H1 (cell line): ENCODE results near the gene ARL14. TPM values are rescaled to one million over a fixed set of nuclear protein-coding genes. Genes with fewer than 3 reads are reported as not detected.

Experiments used
- CTCF ChIA-PET: fragments of 300-600 bp; sonication (Branson Sonifier 250); formaldehyde crosslinking; loops from one replicate; lab custom pipeline; 2021; ENCODE audit not compliant: partially characterized antibody; lab: Charles Lee
- POLR2A ChIA-PET: fragments of 300-600 bp; sonication (Branson Sonifier 250); formaldehyde crosslinking; loops from one replicate; lab custom pipeline; 2021; ENCODE audit warnings: inconsistent platforms; ENCODE audit not compliant: partially characterized antibody; lab: Charles Lee
- DNase-seq, 2 experiments: peaks; one replicate each; pipeline versions ENCODE4 v3.0.0 to v3.0.0-alpha.2; 2010 to 2022; ENCODE audit warnings: low spot score in 2 of 2, low read depth in 1 of 2, mixed read lengths in 1 of 2
- FAIRE-seq: peaks from 2 replicates; lab custom pipeline; 2011; peaks lifted over from hg19 to GRCh38; lab: Jason Lieb, UNC
- H2AFZ ChIP-seq: 2 replicates; pipeline ENCODE4 v1.8.1; 2012; ENCODE audit warnings: low read length, inconsistent platforms
- H2AK5ac ChIP-seq: 2 replicates; pipeline ENCODE4 v1.6.1; 2013; ENCODE audit warnings: low read depth, low read length
- H2BK120ac ChIP-seq: replicated peaks from 2 replicates; pipeline ENCODE3; 2013; ENCODE audit warnings: low read depth, low read length, inconsistent platforms
- H2BK12ac ChIP-seq: 2 replicates; pipeline ENCODE4 v1.6.1; 2013; ENCODE audit warnings: low read depth, low read length
- H2BK15ac ChIP-seq: 2 replicates; pipeline ENCODE4 v1.6.1; 2013; ENCODE audit warnings: low read length
- H2BK20ac ChIP-seq: 2 replicates; pipeline ENCODE4 v1.6.1; 2013; ENCODE audit warnings: low read length
- H2BK5ac ChIP-seq: 2 replicates; pipeline ENCODE4 v1.6.1; 2013; ENCODE audit warnings: low read depth, low read length
- H3K14ac ChIP-seq: 2 replicates; pipeline ENCODE4 v1.6.1; 2013; ENCODE audit warnings: inconsistent platforms; ENCODE audit not compliant: insufficient read length
- H3K18ac ChIP-seq: 2 replicates; pipeline ENCODE4 v1.6.1; 2013; ENCODE audit warnings: low read length; ENCODE audit errors: extremely low read depth
- H3K23ac ChIP-seq: 2 replicates; pipeline ENCODE4 v1.6.1; 2013; ENCODE audit warnings: inconsistent platforms; ENCODE audit not compliant: insufficient read length
- H3K23me2 ChIP-seq: 2 replicates; pipeline ENCODE4 v1.6.1; 2013; ENCODE audit warnings: low read depth, low read length
- H3K27ac ChIP-seq: 2 replicates; pipeline ENCODE4 v1.6.1; 2011; ENCODE audit warnings: low read depth, low read length, inconsistent platforms
- H3K27me3 ChIP-seq, 4 experiments: replicated peaks in 1 of 4; 1 replicate in 1 of 4; 2 replicates in 3 of 4; pipeline versions ENCODE4 v1.6.1 to v1.8.1; 2011 to 2013; ENCODE audit warnings: low read length in 3 of 4, mild to moderate bottlenecking in 3 of 4, inconsistent platforms in 2 of 4, mixed read lengths in 2 of 4, moderate library complexity in 1 of 4; ENCODE audit not compliant: control insufficient read depth in 3 of 4, insufficient read depth in 3 of 4; ENCODE audit errors: extremely low read depth in 1 of 4
- H3K36me3 ChIP-seq, 4 experiments: 2 replicates each; pipeline versions ENCODE4 v1.6.1 to v1.8.1; 2011 to 2013; ENCODE audit warnings: mild to moderate bottlenecking in 4 of 4, low read length in 3 of 4, moderate library complexity in 2 of 4, control low read depth in 1 of 4, inconsistent platforms in 1 of 4; ENCODE audit not compliant: insufficient read depth in 4 of 4, control insufficient read depth in 2 of 4
- H3K4ac ChIP-seq: replicated peaks from 2 replicates; pipeline ENCODE3; 2013; ENCODE audit warnings: low read length, low read depth, mixed read lengths, inconsistent platforms; ENCODE audit not compliant: insufficient read length
- H3K4me1 ChIP-seq, 4 experiments: replicated peaks in 1 of 4; 1 replicate in 1 of 4; 2 replicates in 3 of 4; pipeline versions ENCODE4 v1.6.1 to v1.8.1; 2011 to 2013; ENCODE audit warnings: low read length in 3 of 4, inconsistent platforms in 2 of 4, mixed read lengths in 1 of 4; ENCODE audit not compliant: insufficient read depth in 4 of 4, control insufficient read depth in 3 of 4
- H3K4me2 ChIP-seq, 2 experiments: 2 replicates each; pipeline versions ENCODE4 v1.6.1 to v1.8.1; 2011 to 2013; ENCODE audit warnings: low read depth in 2 of 2, low read length in 2 of 2, control low read depth in 1 of 2, inconsistent platforms in 1 of 2, mild to moderate bottlenecking in 1 of 2; ENCODE audit not compliant: insufficient read depth in 1 of 2
- H3K4me3 ChIP-seq, 4 experiments: fragments of 200-600, 300-600 bp in 1 of 4; sonication (generic), shearing (Covaris generic), sonication (Bioruptor Twin) in 1 of 4; 2 replicates each; pipeline versions ENCODE4 v1.5.1 to v1.8.1; 2011 to 2016; ENCODE audit warnings: low read length in 4 of 4, low read depth in 3 of 4, control low read depth in 2 of 4, inconsistent platforms in 2 of 4, mild to moderate bottlenecking in 2 of 4, mixed read lengths in 1 of 4, moderate library complexity in 1 of 4; ENCODE audit not compliant: insufficient read depth in 2 of 4; ENCODE audit errors: extremely low read depth in 1 of 4
- H3K56ac ChIP-seq: replicated peaks from 2 replicates; pipeline ENCODE3; 2013; ENCODE audit warnings: low read depth, mild to moderate bottlenecking, mixed read lengths, low read length, inconsistent platforms; ENCODE audit not compliant: insufficient read length
- H3K79me1 ChIP-seq: 2 replicates; pipeline ENCODE4 v1.6.1; 2013; ENCODE audit warnings: low read depth, low read length, control low read depth
- H3K79me2 ChIP-seq, 2 experiments: 2 replicates each; pipeline versions ENCODE4 v1.6.1 to v1.8.1; 2012 to 2013; ENCODE audit warnings: low read length in 2 of 2, mild to moderate bottlenecking in 2 of 2, inconsistent platforms in 1 of 2; ENCODE audit not compliant: insufficient read depth in 2 of 2, control insufficient read depth in 1 of 2
- H3K9ac ChIP-seq, 4 experiments: replicated peaks in 1 of 4; 1 replicate in 1 of 4; 2 replicates in 3 of 4; pipeline versions ENCODE4 v1.6.1 to v1.8.1; 2011 to 2013; ENCODE audit warnings: low read depth in 3 of 4, low read length in 3 of 4, control low read depth in 2 of 4, mild to moderate bottlenecking in 2 of 4, moderate library complexity in 2 of 4, inconsistent platforms in 1 of 4; ENCODE audit errors: extremely low read depth in 1 of 4
- H3K9me3 ChIP-seq, 2 experiments: 2 replicates each; pipeline versions ENCODE4 v1.6.1 to v1.8.1; 2012 to 2013; ENCODE audit warnings: mild to moderate bottlenecking in 2 of 2, moderate library complexity in 2 of 2, control low read depth in 1 of 2, inconsistent platforms in 1 of 2, low read depth in 1 of 2, low read length in 1 of 2, mixed read lengths in 1 of 2; ENCODE audit not compliant: insufficient read depth in 2 of 2
- H4K20me1 ChIP-seq, 2 experiments: replicated peaks in 1 of 2; 2 replicates each; pipeline versions ENCODE3 to v1.8.1; 2011 to 2013; ENCODE audit warnings: inconsistent platforms in 2 of 2, low read length in 2 of 2, mild to moderate bottlenecking in 1 of 2; ENCODE audit not compliant: insufficient read depth in 2 of 2, control insufficient read depth in 1 of 2
- H4K5ac ChIP-seq: 2 replicates; pipeline ENCODE4 v1.6.1; 2013; ENCODE audit warnings: low read length, low read depth, mixed read lengths, inconsistent platforms; ENCODE audit not compliant: insufficient read length
- H4K8ac ChIP-seq: 2 replicates; pipeline ENCODE4 v1.8.0; 2013; ENCODE audit warnings: mild to moderate bottlenecking, moderate library complexity, low read length, inconsistent platforms; ENCODE audit not compliant: insufficient read depth; ENCODE audit errors: extremely low read depth
- H4K91ac ChIP-seq: replicated peaks from 2 replicates; pipeline ENCODE3; 2013; ENCODE audit warnings: low read length, mixed read lengths, inconsistent platforms; ENCODE audit not compliant: insufficient read length
- ATF2 ChIP-seq: IDR thresholded peaks from 2 replicates; pipeline ENCODE4 v1.6.1; 2012; ENCODE audit warnings: low read length, inconsistent platforms
- CTCF ChIP-seq, 3 experiments: IDR thresholded peaks; 1 replicate in 2 of 3; 2 replicates in 1 of 3; pipeline versions ENCODE4 v1.5.1 to v1.6.1; 2011; ENCODE audit warnings: low read length in 3 of 3, mild to moderate bottlenecking in 3 of 3, inconsistent platforms in 2 of 3, low read depth in 1 of 3, moderate library complexity in 1 of 3; ENCODE audit not compliant: insufficient read depth in 1 of 3; ENCODE audit errors: control extremely low read depth in 1 of 3
- POLR2A ChIP-seq, 2 experiments: IDR thresholded peaks; 1 replicate in 1 of 2; 2 replicates in 1 of 2; pipeline ENCODE4 v1.6.1; 2011; ENCODE audit warnings: low read depth in 2 of 2, low read length in 2 of 2, mild to moderate bottlenecking in 2 of 2; ENCODE audit errors: control extremely low read depth in 1 of 2
- RBBP5 ChIP-seq: IDR thresholded peaks from 2 replicates; pipeline ENCODE4 v1.7.1; 2012; ENCODE audit warnings: low read depth, mild to moderate bottlenecking, inconsistent platforms, low read length, moderate library complexity, borderline replicate concordance
- SP1 ChIP-seq: IDR thresholded peaks from 2 replicates; pipeline ENCODE4 v1.6.1; 2011; ENCODE audit warnings: low read depth, low read length
- WGBS, 2 experiments: shearing (Covaris generic) in 1 of 2; methylation state at CpG; one replicate each; pipeline versions ENCODE4 v1.1.6 to v1.1.7; 2013 to 2015; ENCODE audit warnings: low lambda C conversion rate in 2 of 2, mixed read lengths in 2 of 2, inconsistent platforms in 1 of 2, low coverage in 1 of 2, missing lambda C conversion rate in 1 of 2; ENCODE audit not compliant: insufficient replicate concordance in 2 of 2, insufficient coverage in 1 of 2, insufficient read length in 1 of 2; ENCODE audit errors: extremely low coverage in 1 of 2, missing lambda C conversion rate in 1 of 2; 5-methylcytosine and 5-hydroxymethylcytosine counted together
- polyA plus RNA-seq, 7 experiments: library from polyadenylated mRNA; depleted of rRNA in 3 of 7; stranded (reverse) in 5 of 7; unstranded in 2 of 7; fragments of >200 nt in 5 of 7; fragments of 200-250 nt in 2 of 7; gene quantifications; 1 replicate in 5 of 7; 2 replicates in 1 of 7; 4 replicates in 1 of 7; pipeline versions ENCODE4 v1.2.1 to v1.2.3, GENCODE V29; 2011 to 2013; ENCODE audit warnings: missing spikeins in 2 of 7, mixed read lengths in 2 of 7
- total RNA-seq: library from RNA; stranded (reverse); fragmentation: NEBNext Ultra II Directional; extraction: Animal tissue kit (Norgen Biotek cat#: 25700); gene quantifications from 2 replicates; pipeline ENCODE4 v1.2.1, GENCODE V29; 2021

The ARL14 gene
- total and polyA plus RNA-seq, 2 of the 8 experiments (the other 6 are each of a cell fraction or from before 2014, with no cell fraction given): not detected

GRCh38 chr3:160691962-160692361 lies 15.0 kb downstream of the ARL14 start:
- no peak overlapping the region for H2AFZ ChIP-seq
- no peaks in the 10 kb centered on the region for H3K23me2 ChIP-seq
- H3K23ac ChIP-seq: no peak overlapping the region
- no peaks in the 10 kb centered on the region for H3K9me3 ChIP-seq
- no peak overlapping the region for H3K9ac ChIP-seq
- TF ChIP-seq SP1 (no peak), CTCF (IDR thresholded peaks at IDR 0.05; ENCODE audit: control extremely low read depth in 1 of 3, insufficient read depth in 1 of 3, low read depth in 1 of 3, low read length in 3 of 3) (no peak), RBBP5 (no peak), POLR2A (IDR thresholded peaks at IDR 0.05; ENCODE audit: control extremely low read depth in 1 of 2, low read depth in 2 of 2, low read length in 2 of 2) (no peak), ATF2 (no peak)
- FAIRE-seq (no peak), DNase-seq (no peak)
- no peaks in the 10 kb centered on the region for H4K20me1 ChIP-seq
- H2BK20ac ChIP-seq: no peak overlapping the region
- no peak overlapping the region for H2BK120ac ChIP-seq
- no peak overlapping the region for H4K8ac ChIP-seq
- no peaks in the 10 kb centered on the region for H3K27me3 ChIP-seq
- no peaks in the 10 kb centered on the region for H3K4me1 ChIP-seq
- H2BK15ac ChIP-seq: no peak overlapping the region
- no peaks in the 10 kb centered on the region for H3K36me3 ChIP-seq
- no peak overlapping the region for H3K18ac ChIP-seq
- no peak overlapping the region for H3K14ac ChIP-seq
- CTCF ChIA-PET: no interaction called here
- H3K79me1 ChIP-seq: no peaks in the 10 kb centered on the region
- no peak overlapping the region for H2BK5ac ChIP-seq
- H3K4me3 ChIP-seq: no peak overlapping the region
- no peak overlapping the region for H3K27ac ChIP-seq
- no peak overlapping the region for H4K91ac ChIP-seq
- no peak overlapping the region for H3K56ac ChIP-seq
- no peak overlapping the region for H4K5ac ChIP-seq
- POLR2A ChIA-PET: no interaction called here
- H3K79me2 ChIP-seq: no peaks in the 10 kb centered on the region
- no peak overlapping the region for H2BK12ac ChIP-seq
- no peak overlapping the region for H3K4ac ChIP-seq
- no peak overlapping the region for H3K4me2 ChIP-seq
- WGBS, 2 experiments: 94% methylated on average over 4 of the region's 4 CpGs; no CpG with 5 or more reads in 1 of the 2 experiments
- no peak overlapping the region for H2AK5ac ChIP-seq
